ENCODE data around the gene HOXC9. TPM values are rescaled to one million over a fixed set of nuclear protein-coding genes. Genes with fewer than 3 reads are reported as not detected.

HOXC9 gene
- total RNA-seq, 4 donors from 2014 or later, result 1.7 to 13.2 (median 1.9) TPM; not detected in 1

- no peak overlapping the region for H3K27ac ChIP-seq
- peaks cover 0 to 11% (median 4%) of the 10 kb centered on the region in 4 donors for H3K4me1 ChIP-seq
- no peak for DNase-seq
- H3K4me3 ChIP-seq, result no peak overlapping the region
- H3K27me3 ChIP-seq, result peaks cover 0 to 92% of the 10 kb centered on the region in 2 donors
- H3K36me3 ChIP-seq, result no peaks in the 10 kb centered on the region
- H3K9me3 ChIP-seq, result peaks cover 0 to 4% (median 0%) of the 10 kb centered on the region in 4 donors
- no peak for TF ChIP-seq POLR2A (IDR thresholded peaks at IDR 0.05)
- TF ChIP-seq CTCF (IDR thresholded peaks at IDR 0.05), result no peak
Observed at GRCh38 chr12:53961025-53961761, 38.8 kb upstream of the HOXC9 start.

GRCh38 chr12:53963005-53963404 lies 37.0 kb upstream of the HOXC9 start:
- no peak for TF ChIP-seq POLR2A (IDR thresholded peaks at IDR 0.05)
- no peak for TF ChIP-seq CTCF (IDR thresholded peaks at IDR 0.05)
- Histone ChIP-seq H3K27ac (no peak overlapping the region), H3K27me3 (peaks cover 0 to 94% of the 10 kb centered on the region in 2 donors), H3K36me3 (no peaks in the 10 kb centered on the region), H3K4me1 (peaks cover 0 to 15% (median 4%) of the 10 kb centered on the region in 4 donors), H3K4me3 (no peak overlapping the region), H3K9me3 (peaks cover 0 to 4% (median 0%) of the 10 kb centered on the region in 4 donors)
- DNase-seq, result no peak

GRCh38 chr12:53963434-53964314 lies 36.3 kb upstream of the HOXC9 start:
- Histone ChIP-seq H3K27ac (no peak overlapping the region), H3K36me3 (no peaks in the 10 kb centered on the region), H3K4me3 (peak overlapping the region in 1 of 4 donors; percentile 5), H3K27me3 (peaks cover 0 to 94% of the 10 kb centered on the region in 2 donors), H3K9me3 (peaks cover 0 to 4% (median 0%) of the 10 kb centered on the region in 4 donors), H3K4me1 (peaks cover 0 to 15% (median 4%) of the 10 kb centered on the region in 4 donors)
- DNase-seq, result peak in 1 of 3 donors; percentile 47
- no peak for TF ChIP-seq CTCF (IDR thresholded peaks at IDR 0.05)
- TF ChIP-seq POLR2A (IDR thresholded peaks at IDR 0.05), result no peak

GRCh38 chr12:53964315-53964713 lies 35.6 kb upstream of the HOXC9 start:
- no peak overlapping the region for H3K27ac ChIP-seq
- no peak overlapping the region for H3K4me3 ChIP-seq
- peaks cover 0 to 15% (median 4%) of the 10 kb centered on the region in 4 donors for H3K4me1 ChIP-seq
- peaks cover 0 to 4% (median 0%) of the 10 kb centered on the region in 4 donors for H3K9me3 ChIP-seq
- H3K27me3 ChIP-seq, result peaks cover 0 to 94% of the 10 kb centered on the region in 2 donors
- no peak for DNase-seq
- no peak for TF ChIP-seq CTCF (IDR thresholded peaks at IDR 0.05)
- TF ChIP-seq POLR2A (IDR thresholded peaks at IDR 0.05), result no peak
- no peaks in the 10 kb centered on the region for H3K36me3 ChIP-seq

GRCh38 chr12:53965281-53966084 lies 34.5 kb upstream of the HOXC9 start:
- peaks cover 0 to 15% (median 4%) of the 10 kb centered on the region in 4 donors for H3K4me1 ChIP-seq
- H3K9me3 ChIP-seq, result peaks cover 0 to 4% (median 0%) of the 10 kb centered on the region in 4 donors
- no peak overlapping the region for H3K4me3 ChIP-seq
- no peaks in the 10 kb centered on the region for H3K36me3 ChIP-seq
- H3K27me3 ChIP-seq, result peaks cover 0 to 92% of the 10 kb centered on the region in 2 donors
- TF ChIP-seq POLR2A (IDR thresholded peaks at IDR 0.05), result no peak
- no peak for TF ChIP-seq CTCF (IDR thresholded peaks at IDR 0.05)
- DNase-seq, result no peak
- H3K27ac ChIP-seq, result no peak overlapping the region
